GM12891 (cell line): Measurements from ENCODE around the gene BCAS1.

Experiments
- PAX5 ChIP-seq: IDR thresholded peaks from 2 replicates; pipeline ENCODE4 v1.6.1; 2011; ENCODE audit warnings: low read length, moderate library complexity, mild to moderate bottlenecking; ENCODE audit not compliant: insufficient read depth, severe bottlenecking
- POLR2A ChIP-seq: IDR thresholded peaks from 2 replicates; pipeline ENCODE4 v1.6.1; 2011; ENCODE audit warnings: low read depth, low read length, control low read depth
- POLR2AphosphoS5 ChIP-seq: IDR thresholded peaks from 2 replicates; pipeline ENCODE4 v1.6.1; 2011; ENCODE audit warnings: low read depth, low read length, control low read depth
- POU2F2 ChIP-seq: IDR thresholded peaks from 2 replicates; pipeline ENCODE4 v1.6.1; 2011; ENCODE audit warnings: low read depth, mild to moderate bottlenecking, control low read depth, low read length, moderate library complexity
- SPI1 ChIP-seq: IDR thresholded peaks from 2 replicates; pipeline ENCODE4 v1.6.1; 2011; ENCODE audit warnings: low read depth, low read length, control low read depth
- TAF1 ChIP-seq: IDR thresholded peaks from 2 replicates; pipeline ENCODE4 v1.6.1; 2011; ENCODE audit warnings: low read depth, low read length, control low read depth

DNA sequence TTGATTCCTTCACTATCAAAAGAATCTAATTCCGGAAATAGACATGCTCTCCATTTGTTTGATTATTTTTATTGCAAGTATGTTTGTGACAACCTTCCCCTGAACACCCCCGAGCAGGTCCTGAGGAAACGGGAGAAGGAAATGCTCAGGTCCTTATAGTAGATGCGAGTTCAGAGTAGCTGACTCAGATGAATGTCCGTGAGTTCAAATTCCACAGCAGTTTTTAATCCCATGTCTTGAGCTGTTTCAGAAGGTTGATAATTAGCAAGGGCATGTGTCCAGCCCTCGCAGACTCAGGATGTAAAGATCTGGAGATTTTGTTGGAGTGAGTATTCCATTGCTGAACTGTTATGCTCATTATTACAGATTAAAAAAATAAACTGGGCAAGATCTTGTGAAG lies 169.3 kb downstream of the BCAS1 start:
- TF ChIP-seq POLR2AphosphoS5 (no peak), SPI1 (no peak), POU2F2 (no peak), POLR2A (no peak), TAF1 (no peak), PAX5 (no peak)
